SK-N-SH (cell line): Measurements from ENCODE around the gene CD81. TPM values are rescaled to one million over a fixed set of nuclear protein-coding genes. Genes with fewer than 3 reads are reported as not detected.

Source experiments
- CTCF ChIA-PET: fragments of 300-600, 350-600 bp; formaldehyde crosslinking; extraction: SDS; loops from one replicate; lab custom pipeline; 2021; lab: Yijun Ruan, JAX
- POLR2A ChIA-PET: fragments of 350-600 bp; sonication (Branson Sonifier 250); formaldehyde crosslinking; extraction: SDS; loops from one replicate; lab custom pipeline; 2020; ENCODE audit warnings: antibody characterized with exemption, inconsistent platforms; lab: Yijun Ruan, JAX
- DNase-seq: peaks from one replicate; pipeline ENCODE4 v3.0.0; 2012
- H2AFZ ChIP-seq: fragments of 200-600 bp; sonication (generic); 2 replicates; pipeline ENCODE4 v1.8.1; 2016; ENCODE audit warnings: antibody characterized with exemption, mild to moderate bottlenecking, low read depth
- H3F3A ChIP-seq: fragments of 200-600 bp; sonication (generic); replicated peaks from 2 replicates; pipeline ENCODE3; 2016; ENCODE audit warnings: antibody characterized with exemption, mild to moderate bottlenecking; ENCODE audit not compliant: insufficient read depth
- H3K27ac ChIP-seq, 2 experiments: fragments of 200-500 bp in 1 of 2; fragments of 200-600 bp in 1 of 2; sonication (Bioruptor generic) in 1 of 2; sonication (generic), shearing (Covaris generic) in 1 of 2; 2 replicates each; pipeline versions ENCODE4 v1.5.1 to v1.6.1; 2014 to 2016; ENCODE audit warnings: low read depth in 2 of 2, inconsistent platforms in 1 of 2, low read length in 1 of 2, mild to moderate bottlenecking in 1 of 2, mixed read lengths in 1 of 2
- H3K27me3 ChIP-seq: fragments of 200-600 bp; sonication (generic), shearing (Covaris generic); 2 replicates; pipeline ENCODE4 v1.6.1; 2016; ENCODE audit warnings: mixed run types; ENCODE audit not compliant: insufficient read depth
- H3K36me3 ChIP-seq, 2 experiments: fragments of 200-500 bp in 1 of 2; fragments of 200-600 bp in 1 of 2; sonication (Bioruptor generic) in 1 of 2; sonication (generic) in 1 of 2; replicated peaks in 1 of 2; 2 replicates each; pipeline versions ENCODE3 to v1.5.1; 2014 to 2016; ENCODE audit warnings: low read length in 1 of 2, mild to moderate bottlenecking in 1 of 2; ENCODE audit not compliant: insufficient read depth in 2 of 2, control insufficient read depth in 1 of 2
- H3K4me1 ChIP-seq, 2 experiments: fragments of 200-500 bp in 1 of 2; fragments of 200-600 bp in 1 of 2; sonication (Bioruptor generic) in 1 of 2; sonication (generic), shearing (Covaris generic) in 1 of 2; 2 replicates each; pipeline versions ENCODE4 v1.5.1 to v1.6.1; 2014 to 2016; ENCODE audit warnings: low read depth in 1 of 2, low read length in 1 of 2, mixed run types in 1 of 2; ENCODE audit not compliant: insufficient read depth in 2 of 2, control insufficient read depth in 1 of 2
- H3K4me2 ChIP-seq: fragments of 200-600 bp; sonication (generic), shearing (Covaris generic); 2 replicates; pipeline ENCODE4 v1.6.1; 2017; ENCODE audit warnings: mixed run types
- H3K4me3 ChIP-seq, 2 experiments: fragments of 200-500 bp in 1 of 2; fragments of 200-600 bp in 1 of 2; sonication (Bioruptor generic) in 1 of 2; sonication (generic), shearing (Covaris generic) in 1 of 2; 2 replicates each; pipeline versions ENCODE4 v1.5.1 to v1.8.1; 2014 to 2016; ENCODE audit warnings: low read depth in 2 of 2, inconsistent platforms in 1 of 2, low read length in 1 of 2, mild to moderate bottlenecking in 1 of 2, mixed read lengths in 1 of 2, moderate library complexity in 1 of 2
- H3K79me2 ChIP-seq: fragments of 200-600 bp; sonication (generic); 2 replicates; pipeline ENCODE4 v1.8.1; 2017; ENCODE audit warnings: mild to moderate bottlenecking; ENCODE audit not compliant: insufficient read depth
- H3K9ac ChIP-seq: fragments of 200-600 bp; sonication (generic); 2 replicates; pipeline ENCODE4 v1.6.1; 2017; ENCODE audit warnings: mixed run types
- H3K9me2 ChIP-seq: fragments of 200-600 bp; sonication (generic); 2 replicates; pipeline ENCODE4 v1.6.1; 2017; ENCODE audit warnings: mixed run types
- H3K9me3 ChIP-seq: fragments of 200-600 bp; sonication (generic); 2 replicates; pipeline ENCODE4 v1.6.1; 2017; ENCODE audit warnings: mixed run types, mild to moderate bottlenecking, moderate library complexity
- H4K20me1 ChIP-seq: fragments of 200-600 bp; sonication (generic); 2 replicates; pipeline ENCODE4 v1.6.1; 2017; ENCODE audit warnings: mild to moderate bottlenecking, mixed run types; ENCODE audit not compliant: insufficient read depth
- ELF1 ChIP-seq: IDR thresholded peaks from 2 replicates; pipeline ENCODE4 v1.4.0; 2012
- EZH2phosphoT487 ChIP-seq: fragments of 200-600 bp; sonication (generic); IDR thresholded peaks from 2 replicates; pipeline ENCODE4 v1.6.1; 2017; ENCODE audit warnings: low read depth, mixed run types, mild to moderate bottlenecking, antibody characterized with exemption, moderate library complexity, borderline replicate concordance
- FOSL2 ChIP-seq: IDR thresholded peaks from 2 replicates; pipeline ENCODE4 v1.4.0; 2012; ENCODE audit warnings: low read depth, mild to moderate bottlenecking, moderate library complexity, borderline replicate concordance
- FOXJ3 ChIP-seq: sonication (generic); formaldehyde crosslinking; IDR thresholded peaks from 2 replicates; pipeline ENCODE4 v1.5.1; 2020; ENCODE audit warnings: mild to moderate bottlenecking, missing genetic modification reagents
- FOXM1 ChIP-seq: IDR thresholded peaks from 2 replicates; pipeline ENCODE4 v1.4.0; 2012; ENCODE audit warnings: low read depth, mild to moderate bottlenecking
- GABPA ChIP-seq: IDR thresholded peaks from 2 replicates; pipeline ENCODE4 v1.4.0; 2012; ENCODE audit warnings: low read depth, mild to moderate bottlenecking
- MEF2A ChIP-seq: IDR thresholded peaks from 2 replicates; pipeline ENCODE4 v1.4.0; 2012; ENCODE audit warnings: low read depth, borderline replicate concordance
- MXI1 ChIP-seq: IDR thresholded peaks from 2 replicates; pipeline ENCODE4 v1.6.1; 2012; ENCODE audit warnings: mild to moderate bottlenecking, low read depth, low read length, improper control_type of control experiment
- NFIC ChIP-seq: IDR thresholded peaks from 2 replicates; pipeline ENCODE4 v1.4.0; 2012; ENCODE audit warnings: borderline replicate concordance
- RAD21 ChIP-seq: IDR thresholded peaks from 2 replicates; pipeline ENCODE4 v1.6.1; 2012; ENCODE audit warnings: mild to moderate bottlenecking, low read length
- RCOR1 ChIP-seq: fragments of 150-350 bp; IDR thresholded peaks from 2 replicates; pipeline ENCODE4 v1.6.1; 2017; ENCODE audit warnings: antibody characterized with exemption, low read length
- RFX5 ChIP-seq: IDR thresholded peaks from 2 replicates; pipeline ENCODE4 v1.6.1; 2012; ENCODE audit warnings: mild to moderate bottlenecking, improper control_type of control experiment, low read length
- RXRA ChIP-seq: IDR thresholded peaks from 2 replicates; pipeline ENCODE4 v1.4.0; 2012; ENCODE audit warnings: low read depth, mild to moderate bottlenecking, borderline replicate concordance
- SIN3A ChIP-seq: IDR thresholded peaks from 2 replicates; pipeline ENCODE4 v1.6.1; 2012; ENCODE audit warnings: low read depth, mild to moderate bottlenecking, low read length, moderate library complexity, borderline replicate concordance
- TAF1 ChIP-seq: IDR thresholded peaks from 2 replicates; pipeline ENCODE4 v1.6.1; 2012; ENCODE audit warnings: low read depth, mild to moderate bottlenecking, low read length, moderate library complexity, borderline replicate concordance
- TEAD4 ChIP-seq: IDR thresholded peaks from 2 replicates; pipeline ENCODE4 v1.4.0; 2012; ENCODE audit warnings: mild to moderate bottlenecking, borderline replicate concordance; ENCODE audit not compliant: insufficient read depth
- WGBS: methylation state at CpG from one replicate; pipeline ENCODE4 v1.1.6; 2017; ENCODE audit warnings: low lambda C conversion rate; 5-methylcytosine and 5-hydroxymethylcytosine counted together
- polyA plus RNA-seq, 3 experiments: library from polyadenylated mRNA; depleted of rRNA; stranded (reverse); fragments of >200 nt; gene quantifications; 2 replicates each; pipeline ENCODE4 v1.2.3, GENCODE V29; 2012
- TF ChIP-seq, protein P1 (sequence below): IDR thresholded peaks from 2 replicates; pipeline ENCODE4 v1.4.0; 2012; ENCODE audit warnings: low read depth, borderline replicate concordance
- TF ChIP-seq, protein P2 (sequence below): fragments of 200-600 bp; sonication (generic); IDR thresholded peaks from 2 replicates; pipeline ENCODE4 v1.6.1; 2017; ENCODE audit warnings: antibody characterized with exemption, mild to moderate bottlenecking, moderate library complexity
- TF ChIP-seq, protein P3 (sequence below): IDR thresholded peaks from 2 replicates; pipeline ENCODE4 v1.4.0; 2012; ENCODE audit warnings: low read depth, borderline replicate concordance
- TF ChIP-seq, protein P4 (sequence below): fragments of 150-350 bp; IDR thresholded peaks from 2 replicates; pipeline ENCODE4 v1.6.1; 2017; ENCODE audit warnings: antibody characterized with exemption, low read length, low read depth, borderline replicate concordance

Gene CD81
- polyA plus RNA-seq, 1 of the 3 experiments (the other 2 are of a cell fraction) = 517 TPM

DNA sequence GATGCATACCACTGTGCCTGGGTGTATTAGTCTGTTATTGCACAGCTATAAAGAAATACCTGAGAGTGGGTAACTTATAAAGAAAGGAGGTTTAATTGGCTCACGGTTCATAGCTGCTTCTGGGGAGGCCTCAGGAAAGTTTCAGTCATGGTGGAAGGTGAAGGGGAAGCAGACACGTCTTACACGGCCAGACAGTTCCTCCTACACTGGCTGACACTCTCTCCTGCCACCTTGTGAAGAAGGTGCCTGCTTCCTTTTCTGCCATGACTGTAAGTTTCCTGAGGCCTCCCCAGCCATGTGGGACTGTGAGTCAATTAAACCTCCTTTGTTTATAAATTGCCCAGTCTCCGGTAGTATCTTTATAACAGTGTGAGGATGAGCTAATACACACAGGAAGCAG is 33.6 kb upstream of the CD81 start:
- 25% methylated on average over 4 of the region's 4 CpGs for WGBS
- no peaks in the 10 kb centered on the region for H3K27me3 ChIP-seq
- DNase-seq = no peak
- no peaks in the 10 kb centered on the region for H3K9me2 ChIP-seq
- H2AFZ ChIP-seq = no peak overlapping the region
- no peak overlapping the region for H3K4me3 ChIP-seq
- H3K36me3 ChIP-seq = no peaks in the 10 kb centered on the region
- H3K9ac ChIP-seq = no peak overlapping the region
- H3K79me2 ChIP-seq = no peaks in the 10 kb centered on the region
- H3F3A ChIP-seq = no peaks in the 10 kb centered on the region
- H3K4me2 ChIP-seq = no peak overlapping the region
- H3K27ac ChIP-seq = no peak overlapping the region
- ChIA-PET CTCF (no interaction called here), POLR2A (no interaction called here)
- H3K9me3 ChIP-seq = no peaks in the 10 kb centered on the region
- no peaks in the 10 kb centered on the region for H3K4me1 ChIP-seq
- H4K20me1 ChIP-seq = no peaks in the 10 kb centered on the region
- no peak for TF ChIP-seq TAF1
- TF ChIP-seq, protein P1, sequence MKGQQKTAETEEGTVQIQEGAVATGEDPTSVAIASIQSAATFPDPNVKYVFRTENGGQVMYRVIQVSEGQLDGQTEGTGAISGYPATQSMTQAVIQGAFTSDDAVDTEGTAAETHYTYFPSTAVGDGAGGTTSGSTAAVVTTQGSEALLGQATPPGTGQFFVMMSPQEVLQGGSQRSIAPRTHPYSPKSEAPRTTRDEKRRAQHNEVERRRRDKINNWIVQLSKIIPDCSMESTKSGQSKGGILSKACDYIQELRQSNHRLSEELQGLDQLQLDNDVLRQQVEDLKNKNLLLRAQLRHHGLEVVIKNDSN = no peak
- no peak for TF ChIP-seq RCOR1
- TF ChIP-seq RXRA = no peak
- TF ChIP-seq MXI1 = no peak
- TF ChIP-seq FOSL2 = no peak
- no peak for TF ChIP-seq RAD21
- TF ChIP-seq GABPA = no peak
- TF ChIP-seq NFIC = no peak
- TF ChIP-seq, protein P2, sequence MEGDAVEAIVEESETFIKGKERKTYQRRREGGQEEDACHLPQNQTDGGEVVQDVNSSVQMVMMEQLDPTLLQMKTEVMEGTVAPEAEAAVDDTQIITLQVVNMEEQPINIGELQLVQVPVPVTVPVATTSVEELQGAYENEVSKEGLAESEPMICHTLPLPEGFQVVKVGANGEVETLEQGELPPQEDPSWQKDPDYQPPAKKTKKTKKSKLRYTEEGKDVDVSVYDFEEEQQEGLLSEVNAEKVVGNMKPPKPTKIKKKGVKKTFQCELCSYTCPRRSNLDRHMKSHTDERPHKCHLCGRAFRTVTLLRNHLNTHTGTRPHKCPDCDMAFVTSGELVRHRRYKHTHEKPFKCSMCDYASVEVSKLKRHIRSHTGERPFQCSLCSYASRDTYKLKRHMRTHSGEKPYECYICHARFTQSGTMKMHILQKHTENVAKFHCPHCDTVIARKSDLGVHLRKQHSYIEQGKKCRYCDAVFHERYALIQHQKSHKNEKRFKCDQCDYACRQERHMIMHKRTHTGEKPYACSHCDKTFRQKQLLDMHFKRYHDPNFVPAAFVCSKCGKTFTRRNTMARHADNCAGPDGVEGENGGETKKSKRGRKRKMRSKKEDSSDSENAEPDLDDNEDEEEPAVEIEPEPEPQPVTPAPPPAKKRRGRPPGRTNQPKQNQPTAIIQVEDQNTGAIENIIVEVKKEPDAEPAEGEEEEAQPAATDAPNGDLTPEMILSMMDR = no peak
- no peak for TF ChIP-seq ELF1
- TF ChIP-seq RFX5 = no peak
- TF ChIP-seq TEAD4 = no peak
- TF ChIP-seq FOXJ3 (CRISPR knock-in tag) = no peak
- TF ChIP-seq, protein P3, sequence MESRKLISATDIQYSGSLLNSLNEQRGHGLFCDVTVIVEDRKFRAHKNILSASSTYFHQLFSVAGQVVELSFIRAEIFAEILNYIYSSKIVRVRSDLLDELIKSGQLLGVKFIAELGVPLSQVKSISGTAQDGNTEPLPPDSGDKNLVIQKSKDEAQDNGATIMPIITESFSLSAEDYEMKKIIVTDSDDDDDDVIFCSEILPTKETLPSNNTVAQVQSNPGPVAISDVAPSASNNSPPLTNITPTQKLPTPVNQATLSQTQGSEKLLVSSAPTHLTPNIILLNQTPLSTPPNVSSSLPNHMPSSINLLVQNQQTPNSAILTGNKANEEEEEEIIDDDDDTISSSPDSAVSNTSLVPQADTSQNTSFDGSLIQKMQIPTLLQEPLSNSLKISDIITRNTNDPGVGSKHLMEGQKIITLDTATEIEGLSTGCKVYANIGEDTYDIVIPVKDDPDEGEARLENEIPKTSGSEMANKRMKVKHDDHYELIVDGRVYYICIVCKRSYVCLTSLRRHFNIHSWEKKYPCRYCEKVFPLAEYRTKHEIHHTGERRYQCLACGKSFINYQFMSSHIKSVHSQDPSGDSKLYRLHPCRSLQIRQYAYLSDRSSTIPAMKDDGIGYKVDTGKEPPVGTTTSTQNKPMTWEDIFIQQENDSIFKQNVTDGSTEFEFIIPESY = no peak
- no peak for TF ChIP-seq MEF2A
- TF ChIP-seq FOXM1 = no peak
- no peak for TF ChIP-seq EZH2phosphoT487
- TF ChIP-seq SIN3A = no peak
- TF ChIP-seq, protein P4, sequence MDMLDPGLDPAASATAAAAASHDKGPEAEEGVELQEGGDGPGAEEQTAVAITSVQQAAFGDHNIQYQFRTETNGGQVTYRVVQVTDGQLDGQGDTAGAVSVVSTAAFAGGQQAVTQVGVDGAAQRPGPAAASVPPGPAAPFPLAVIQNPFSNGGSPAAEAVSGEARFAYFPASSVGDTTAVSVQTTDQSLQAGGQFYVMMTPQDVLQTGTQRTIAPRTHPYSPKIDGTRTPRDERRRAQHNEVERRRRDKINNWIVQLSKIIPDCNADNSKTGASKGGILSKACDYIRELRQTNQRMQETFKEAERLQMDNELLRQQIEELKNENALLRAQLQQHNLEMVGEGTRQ = no peak
